RWPE1 (cell line): ENCODE data around the gene ARHGAP11A.

ENCODE experiments used
- CTCF ChIA-PET: fragments of 350-600 bp; sonication (Branson Sonifier 250); formaldehyde crosslinking; extraction: SDS; loops from one replicate; lab custom pipeline; 2021; lab: Yijun Ruan, JAX
- POLR2A ChIA-PET: fragments of 400-600 bp; formaldehyde crosslinking; extraction: SDS; loops from one replicate; lab custom pipeline; 2020; ENCODE audit warnings: antibody characterized with exemption; ENCODE audit not compliant: low non-redundant PET; lab: Yijun Ruan, JAX
- DNase-seq: peaks from one replicate; pipeline ENCODE4 v3.0.0; 2012; ENCODE audit warnings: low spot score
- H3K27ac ChIP-seq: fragments of 450-650 bp; 2 replicates; pipeline ENCODE4 v1.5.1; 2017
- TF ChIP-seq, protein P1 (sequence below): fragments of 450-650 bp; conservative IDR thresholded peaks from 2 replicates; pipeline ENCODE4 v1.5.1; 2017; ENCODE audit warnings: low read depth, mild to moderate bottlenecking

Gene ARHGAP11A

GRCh38 chr15:32657941-32658340 is 42.6 kb downstream of the ARHGAP11A start:
- CTCF ChIA-PET, result interaction anchor here (1.2 kb wide), 1 partner anchor 8 kb away, joined by 3 read pairs; no protein-coding TSS in a partner anchor
- TF ChIP-seq, protein P1, sequence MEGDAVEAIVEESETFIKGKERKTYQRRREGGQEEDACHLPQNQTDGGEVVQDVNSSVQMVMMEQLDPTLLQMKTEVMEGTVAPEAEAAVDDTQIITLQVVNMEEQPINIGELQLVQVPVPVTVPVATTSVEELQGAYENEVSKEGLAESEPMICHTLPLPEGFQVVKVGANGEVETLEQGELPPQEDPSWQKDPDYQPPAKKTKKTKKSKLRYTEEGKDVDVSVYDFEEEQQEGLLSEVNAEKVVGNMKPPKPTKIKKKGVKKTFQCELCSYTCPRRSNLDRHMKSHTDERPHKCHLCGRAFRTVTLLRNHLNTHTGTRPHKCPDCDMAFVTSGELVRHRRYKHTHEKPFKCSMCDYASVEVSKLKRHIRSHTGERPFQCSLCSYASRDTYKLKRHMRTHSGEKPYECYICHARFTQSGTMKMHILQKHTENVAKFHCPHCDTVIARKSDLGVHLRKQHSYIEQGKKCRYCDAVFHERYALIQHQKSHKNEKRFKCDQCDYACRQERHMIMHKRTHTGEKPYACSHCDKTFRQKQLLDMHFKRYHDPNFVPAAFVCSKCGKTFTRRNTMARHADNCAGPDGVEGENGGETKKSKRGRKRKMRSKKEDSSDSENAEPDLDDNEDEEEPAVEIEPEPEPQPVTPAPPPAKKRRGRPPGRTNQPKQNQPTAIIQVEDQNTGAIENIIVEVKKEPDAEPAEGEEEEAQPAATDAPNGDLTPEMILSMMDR, result no peak
- no peak for DNase-seq
- POLR2A ChIA-PET, result no interaction called here
- H3K27ac ChIP-seq, result no peak overlapping the region

GRCh38 chr15:32659340-32660155 is 44.2 kb downstream of the ARHGAP11A start:
- DNase-seq, result peak; percentile 89
- ChIA-PET POLR2A (no interaction called here), CTCF (interaction anchor here (0.5 kb wide), 1 partner anchor 177 kb away, joined by 3 read pairs; no protein-coding TSS in a partner anchor)
- TF ChIP-seq, protein P1, result no peak
- peak overlapping the region; percentile 78 for H3K27ac ChIP-seq

DNA sequence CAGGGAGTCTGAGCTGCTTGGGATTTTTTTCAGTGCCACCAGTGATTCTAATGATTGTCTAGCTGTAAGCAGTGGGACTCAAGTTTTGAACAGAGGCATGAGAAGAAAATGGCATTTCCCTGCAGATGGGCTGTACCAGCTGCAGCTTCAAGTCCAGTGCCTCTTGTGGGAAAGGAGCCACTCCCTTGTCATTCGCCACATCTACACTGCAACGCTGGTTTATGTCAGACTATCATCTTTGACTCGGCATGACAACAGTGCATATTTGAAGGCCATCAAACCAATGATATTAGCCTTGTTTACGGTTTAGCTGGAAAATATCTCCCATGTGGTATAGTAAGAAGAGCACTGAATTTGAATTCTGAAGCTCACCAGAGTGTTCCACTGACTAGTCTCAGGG is 48.4 kb downstream of the ARHGAP11A start:
- H3K27ac ChIP-seq, result no peak overlapping the region
- DNase-seq, result no peak
- ChIA-PET POLR2A (interaction anchor here (0.5 kb wide), 1 partner anchor 176 kb away, joined by 4 read pairs; no protein-coding TSS in a partner anchor), CTCF (interaction anchor here (1.1 to 2.8 kb wide), 4 partner anchors 169 to 293 kb away, joined by 4 to 17 read pairs (median 6); no protein-coding TSS in a partner anchor)
- TF ChIP-seq, protein P1, result no peak

DNA sequence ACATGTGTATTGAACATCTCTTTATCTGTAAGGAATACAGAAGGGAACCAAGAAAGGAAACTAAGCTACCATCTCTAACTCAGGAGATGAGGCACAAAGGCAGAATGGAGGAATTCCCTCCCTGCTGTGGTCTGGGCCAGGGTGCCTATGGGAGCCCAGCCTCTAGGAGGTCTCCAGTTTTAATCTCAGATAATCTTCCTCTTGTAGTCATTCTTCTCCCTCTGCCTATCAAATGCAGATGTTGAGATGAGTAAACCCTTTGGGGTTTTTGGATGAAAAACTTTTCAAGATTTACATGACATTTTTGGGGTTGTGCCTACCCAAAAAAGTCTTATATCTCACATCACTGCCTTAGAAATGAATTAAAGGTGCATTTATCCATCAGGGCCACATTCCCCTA is 49.5 kb downstream of the ARHGAP11A start:
- ChIA-PET CTCF (interaction anchor here (1.6 kb wide), 1 partner anchor 291 kb away, joined by 4 read pairs; no protein-coding TSS in a partner anchor), POLR2A (no interaction called here)
- TF ChIP-seq, protein P1, result no peak

DNA sequence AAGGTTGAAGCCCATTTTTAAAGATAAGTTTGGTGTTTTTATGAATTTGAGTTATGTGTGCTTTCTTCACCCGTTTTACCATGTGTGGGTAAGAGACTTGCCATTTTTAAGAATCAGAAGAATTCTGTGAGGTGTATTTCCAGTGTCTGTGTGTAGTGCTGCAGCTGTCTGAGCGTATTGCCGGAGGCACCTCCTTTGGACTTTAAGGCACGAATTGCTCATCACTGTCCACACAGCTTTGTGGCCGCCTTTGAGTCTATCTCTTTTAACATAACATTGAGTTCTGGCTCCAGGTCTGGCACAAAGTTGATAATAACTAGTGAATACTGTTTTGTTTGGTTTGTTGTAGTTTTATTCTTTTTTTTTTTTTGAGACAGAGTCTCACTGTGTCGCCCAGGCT is 52.0 kb downstream of the ARHGAP11A start:
- TF ChIP-seq, protein P1, result no peak
- no peak overlapping the region for H3K27ac ChIP-seq
- ChIA-PET CTCF (no interaction called here), POLR2A (no interaction called here)
- DNase-seq, result no peak

More for the DNA sequence above, 49.5 kb downstream of the ARHGAP11A start:
- DNase-seq, result no peak
- H3K27ac ChIP-seq, result no peak overlapping the region

DNA sequence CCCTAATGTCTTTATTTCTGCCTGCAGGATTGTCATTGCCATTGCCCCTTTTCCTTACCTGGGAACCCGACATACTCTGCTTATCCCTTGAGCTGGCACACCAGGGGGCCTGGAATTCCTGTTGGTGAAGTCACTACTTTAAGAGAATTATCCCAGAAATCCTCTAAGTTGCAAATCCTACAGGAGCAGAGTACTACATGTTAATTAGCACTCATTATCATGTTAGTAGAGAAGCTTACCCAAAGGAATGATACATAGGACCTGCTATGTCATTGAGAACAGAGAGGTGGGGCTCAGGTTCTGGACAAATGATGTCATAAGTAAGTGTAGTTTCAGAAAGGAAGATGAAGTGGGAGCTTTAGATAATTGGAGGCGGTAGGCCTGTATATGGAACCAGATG is 53.6 kb downstream of the ARHGAP11A start:
- H3K27ac ChIP-seq, result no peak overlapping the region
- ChIA-PET CTCF (interaction anchor here (0.6 kb wide), 1 partner anchor 154 kb away, joined by 4 read pairs; no protein-coding TSS in a partner anchor), POLR2A (no interaction called here)
- no peak for DNase-seq
- TF ChIP-seq, protein P1, result no peak
